Hindlimb muscle (tissue), 1 donor: Measurements from ENCODE around the gene TFCP2. TPM values are rescaled to one million over a fixed set of nuclear protein-coding genes. Genes with fewer than 3 reads are reported as not detected.

ENCODE experiments used
- polyA plus RNA-seq: library from polyadenylated mRNA; unstranded; fragments of 120-200 nt; gene quantifications from one replicate; pipeline ENCODE4 v1.2.1, GENCODE V29; 2013; ENCODE audit not compliant: insufficient read length

The TFCP2 gene
- polyA plus RNA-seq, 1 donor, result 41.5 TPM

Other genes starting within 250 kb of the TFCP2 start
- gene HIGD1C, start 220.6 kb downstream of the TFCP2 start, polyA plus RNA-seq, result not detected
- 22.4 TPM for gene SLC11A2, start 146.8 kb downstream of the TFCP2 start, polyA plus RNA-seq
- 61.3 TPM for gene LETMD1, start 124.8 kb downstream of the TFCP2 start, polyA plus RNA-seq
- gene CSRNP2, start 89.5 kb downstream of the TFCP2 start, polyA plus RNA-seq, result 27.8 TPM
- gene POU6F1, start 44.9 kb upstream of the TFCP2 start, polyA plus RNA-seq, result 10.1 TPM
- gene DAZAP2, start 65.7 kb upstream of the TFCP2 start, polyA plus RNA-seq, result 77.8 TPM
- gene SMAGP, start 97.3 kb upstream of the TFCP2 start, polyA plus RNA-seq, result 5.8 TPM
- gene BIN2, start 151.0 kb upstream of the TFCP2 start, polyA plus RNA-seq, result 3.0 TPM
- gene CELA1, start 173.5 kb upstream of the TFCP2 start, polyA plus RNA-seq, result not detected
- 0.57 TPM for gene GALNT6, start 218.3 kb upstream of the TFCP2 start, polyA plus RNA-seq